ENCODE data around the gene TMEM131.

GRCh38 chr2:97913846-97914245 is 81.9 kb downstream of the TMEM131 start:
- TF ChIP-seq CTCF (IDR thresholded peaks at IDR 0.05) (no peak), POLR2A (IDR thresholded peaks at IDR 0.05) (no peak)
